Stimulated activated CD8-positive, alpha-beta memory T cell treated with anti-CD3 and anti-CD28 coated beads, Interleukin-4, amount 100 ng/mL, for 4 hours (primary cell): ENCODE data around the gene OR8J3.
"Not testable (repeated sequence)": the region's sequence is repeated elsewhere in the genome, so short reads cannot be mapped to it uniquely, and the experiment has no call there.

ENCODE experiments used
- DNase-seq, 2 donors: peaks; one replicate each; pipeline ENCODE4 v3.0.0-alpha.2; 2020; ENCODE audit warnings: low read depth in 2 of 2, low spot score in 1 of 2

The OR8J3 gene

GRCh38 chr11:56140151-56140661 is at the start of gene OR8J3:
Gene OR8J3, minus strand, starts transcription at chr11:56140201. Its CDS starts 2,483 bp downstream, at chr11:56137718.
- DNase-seq: no peak

GRCh38 chr11:56188602-56189001 is 48.6 kb upstream of the OR8J3 start:
- no peak for DNase-seq

GRCh38 chr11:56183459-56183858 is 43.5 kb upstream of the OR8J3 start:
- no peak for DNase-seq

- no peak for DNase-seq
Measured at GRCh38 chr11:56176318-56176717, 36.3 kb upstream of the OR8J3 start, which contains the start of gene OR5J2. Gene OR5J2, plus strand, starts transcription at chr11:56176618. Its CDS starts 0 bp downstream, at chr11:56176618.

GRCh38 chr11:56172256-56172830 is 32.3 kb upstream of the OR8J3 start:
- DNase-seq: no peak

GRCh38 chr11:56163804-56164203 is 23.8 kb upstream of the OR8J3 start:
- no peak for DNase-seq

GRCh38 chr11:56160217-56160616 is 20.2 kb upstream of the OR8J3 start, which contains the start of gene OR8K5:
Gene OR8K5, minus strand, starts transcription at chr11:56160317. Its CDS starts 0 bp downstream, at chr11:56160317.
- DNase-seq: no peak

- DNase-seq: no peak
Measured at GRCh38 chr11:56152333-56152732, 12.3 kb upstream of the OR8J3 start.

- no peak for DNase-seq
Measured at GRCh38 chr11:56151376-56151775, 11.4 kb upstream of the OR8J3 start.

GRCh38 chr11:56143681-56144080 is 3.7 kb upstream of the OR8J3 start:
- not testable (repeated sequence) for DNase-seq

- DNase-seq: no peak
Measured at GRCh38 chr11:56122073-56122472, 17.9 kb downstream of the OR8J3 start, which contains the start of gene OR8H3. Gene OR8H3, plus strand, starts transcription at chr11:56122373. Its CDS starts 0 bp downstream, at chr11:56122373.

- no peak for DNase-seq
Measured at GRCh38 chr11:56103210-56103737, 36.7 kb downstream of the OR8J3 start, which contains the start of gene OR8H2. Gene OR8H2, plus strand, starts transcription at chr11:56103687. Its CDS starts 1,356 bp downstream, at chr11:56105043.

- no peak for DNase-seq
Measured at GRCh38 chr11:56093008-56093407, 47.0 kb downstream of the OR8J3 start, which contains the start of gene OR8I2. Gene OR8I2, plus strand, starts transcription at chr11:56093308. Its CDS starts 0 bp downstream, at chr11:56093308.

- no peak for DNase-seq
Measured at GRCh38 chr11:56089697-56090096, 50.3 kb downstream of the OR8J3 start.
